ENCODE results near the gene PER1. TPM values are rescaled to one million over a fixed set of nuclear protein-coding genes. Genes with fewer than 3 reads are reported as not detected.
A peak's percentile ranks its signal among the peaks of the same experiment; 100 is the strongest.

PER1 gene
- total and polyA plus RNA-seq, 10 of the 15 experiments (the other 5 are each of a cell fraction or from before 2014, with no cell fraction given) = 0.02 to 25.1 (median 5.4) TPM

DNA sequence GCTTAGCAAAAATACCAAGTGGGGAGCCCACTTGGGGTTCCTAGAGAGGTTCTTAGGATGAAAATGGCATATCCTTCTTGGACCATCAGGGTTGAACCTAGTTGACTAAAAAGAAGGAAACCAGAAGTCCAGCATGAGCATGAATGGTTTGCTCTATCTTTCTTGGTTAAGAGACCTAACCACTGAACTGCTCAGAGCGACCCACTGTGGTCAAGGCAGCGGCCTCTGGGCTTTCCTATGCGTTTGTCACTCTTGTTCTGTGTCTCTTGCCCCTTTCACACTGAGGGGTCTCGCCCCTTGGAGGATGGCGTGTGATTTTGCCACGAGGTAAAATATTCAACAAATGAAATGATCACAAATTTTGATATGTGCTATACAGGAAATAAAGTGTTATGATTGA lies 38.3 kb upstream of the PER1 start:
- no peaks in the 10 kb centered on the region for H4K20me1 ChIP-seq (ENCODE audit: control insufficient read depth, insufficient read depth)
- peak overlapping the region; percentile 91 for H2AFZ ChIP-seq (ENCODE audit: control insufficient read depth, low read depth, low read length)
- in situ Hi-C loops (cut with MboI) (no loop called here), intact Hi-C loops (cut with micrococcal nuclease; ENCODE audit: unreplicated experiment) (no loop called here)
- no peaks in the 10 kb centered on the region for H3K27me3 ChIP-seq (replicated peaks in 1 of 2; ENCODE audit: control insufficient read depth in 2 of 2, insufficient read depth in 2 of 2, low read length in 1 of 2)
- CTCF ChIA-PET = interaction anchor here (0.7 to 6.2 kb wide), 7 partner anchors 8 to 105 kb away, joined by 3 to 53 read pairs (median 4); partner anchors contain the start of gene SLC25A35
- SMC1A ChIA-PET (ENCODE audit: uncharacterized antibody, unreplicated experiment) = interaction anchor here (0.6 to 1.4 kb wide), 8 partner anchors 11 to 105 kb away, joined by 3 to 9 read pairs (median 4); partner anchors contain the start of gene SLC25A35
- H3K36me3 ChIP-seq (ENCODE audit: control insufficient read depth in 2 of 2, insufficient read depth in 2 of 2, low read length in 1 of 2) = no peaks in the 10 kb centered on the region
- DNase-seq (ENCODE audit: low read depth, low spot score) (no peak), FAIRE-seq (no peak), ATAC-seq (no peak)
- peaks cover 20% of the 10 kb centered on the region for H3K4me1 ChIP-seq (ENCODE audit: control insufficient read depth, insufficient read depth, low read length)
- no TSS peak for BruUV-seq (replicated peaks)
- H3K4me2 ChIP-seq (ENCODE audit: control insufficient read depth, insufficient read depth) = peak overlapping the region; percentile 89
- H3K4me3 ChIP-seq = peak overlapping the region; percentile 75
- peak overlapping the region; percentile 81 for H3K27ac ChIP-seq (ENCODE audit: control insufficient read depth, insufficient read depth)
- POLR2A ChIA-PET = interaction anchor here (0.9 to 8.1 kb wide), 11 partner anchors 9 to 110 kb away, joined by 4 to 146 read pairs (median 13); partner anchors contain the start of genes AURKB, CTC1, PER1 and PFAS
- no peaks in the 10 kb centered on the region for H3K9me3 ChIP-seq (replicated peaks; ENCODE audit: control insufficient read depth, insufficient read depth, low read length)
- H3K79me2 ChIP-seq (ENCODE audit: control insufficient read depth, insufficient read depth, low read length) = peaks cover 18% of the 10 kb centered on the region
- RAD21 ChIA-PET (ENCODE audit: unreplicated experiment) = interaction anchor here (0.8 to 8.1 kb wide), 11 partner anchors 9 to 259 kb away, joined by 3 to 117 read pairs (median 4); partner anchors contain the start of genes AURKB, CNTROB, CTC1 and SLC25A35
- WGBS (ENCODE audit: insufficient coverage, insufficient replicate concordance, low lambda C conversion rate, missing lambda C conversion rate) = 13% methylated on average over 6 of the region's 6 CpGs
- peak overlapping the region; percentile 42; the same call in 1 of the 2 replicates for H3K9ac ChIP-seq (ENCODE audit: control insufficient read depth, insufficient read depth, low read length)
- TF ChIP-seq RB1 (IDR thresholded peaks at IDR 0.05; ENCODE audit: borderline replicate concordance) (no peak), RUNX3 (IDR thresholded peaks at IDR 0.05; ENCODE audit: low read length) (peak; percentile 60), E2F8 (IDR thresholded peaks at IDR 0.05; ENCODE audit: low read depth, partially characterized antibody) (no peak), EP300 (IDR thresholded peaks at IDR 0.05; ENCODE audit: borderline replicate concordance in 1 of 2, control insufficient read depth in 1 of 2, low read depth in 2 of 2, low read length in 2 of 2) (peak in 1 of 2 experiments; percentile 19; a peak in 1 of 4 replicates), TARDBP (IDR thresholded peaks at IDR 0.05; ENCODE audit: borderline replicate concordance) (no peak), ZNF207 (IDR thresholded peaks at IDR 0.05; ENCODE audit: borderline replicate concordance) (no peak), PAX8 (IDR thresholded peaks at IDR 0.05) (no peak), GABPA (IDR thresholded peaks at IDR 0.05; ENCODE audit: low read depth) (no peak), MXI1 (IDR thresholded peaks at IDR 0.05; ENCODE audit: low read depth, low read length) (0 out of 2 replicates have a peak, but pooled peaks have one; percentile 48), CBFB (IDR thresholded peaks at IDR 0.05; ENCODE audit: low read depth) (no peak), MYC (IDR thresholded peaks at IDR 0.05; ENCODE audit: insufficient read depth, insufficient read length, insufficient replicate concordance, low read length, severe bottlenecking) (no peak)
- TF ChIP-seq, protein P1, sequence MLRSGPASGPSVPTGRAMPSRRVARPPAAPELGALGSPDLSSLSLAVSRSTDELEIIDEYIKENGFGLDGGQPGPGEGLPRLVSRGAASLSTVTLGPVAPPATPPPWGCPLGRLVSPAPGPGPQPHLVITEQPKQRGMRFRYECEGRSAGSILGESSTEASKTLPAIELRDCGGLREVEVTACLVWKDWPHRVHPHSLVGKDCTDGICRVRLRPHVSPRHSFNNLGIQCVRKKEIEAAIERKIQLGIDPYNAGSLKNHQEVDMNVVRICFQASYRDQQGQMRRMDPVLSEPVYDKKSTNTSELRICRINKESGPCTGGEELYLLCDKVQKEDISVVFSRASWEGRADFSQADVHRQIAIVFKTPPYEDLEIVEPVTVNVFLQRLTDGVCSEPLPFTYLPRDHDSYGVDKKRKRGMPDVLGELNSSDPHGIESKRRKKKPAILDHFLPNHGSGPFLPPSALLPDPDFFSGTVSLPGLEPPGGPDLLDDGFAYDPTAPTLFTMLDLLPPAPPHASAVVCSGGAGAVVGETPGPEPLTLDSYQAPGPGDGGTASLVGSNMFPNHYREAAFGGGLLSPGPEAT (IDR thresholded peaks at IDR 0.05; ENCODE audit: low read depth) = peak; percentile 17; the same call in 1 of the 2 replicates
- TF ChIP-seq, protein P2, sequence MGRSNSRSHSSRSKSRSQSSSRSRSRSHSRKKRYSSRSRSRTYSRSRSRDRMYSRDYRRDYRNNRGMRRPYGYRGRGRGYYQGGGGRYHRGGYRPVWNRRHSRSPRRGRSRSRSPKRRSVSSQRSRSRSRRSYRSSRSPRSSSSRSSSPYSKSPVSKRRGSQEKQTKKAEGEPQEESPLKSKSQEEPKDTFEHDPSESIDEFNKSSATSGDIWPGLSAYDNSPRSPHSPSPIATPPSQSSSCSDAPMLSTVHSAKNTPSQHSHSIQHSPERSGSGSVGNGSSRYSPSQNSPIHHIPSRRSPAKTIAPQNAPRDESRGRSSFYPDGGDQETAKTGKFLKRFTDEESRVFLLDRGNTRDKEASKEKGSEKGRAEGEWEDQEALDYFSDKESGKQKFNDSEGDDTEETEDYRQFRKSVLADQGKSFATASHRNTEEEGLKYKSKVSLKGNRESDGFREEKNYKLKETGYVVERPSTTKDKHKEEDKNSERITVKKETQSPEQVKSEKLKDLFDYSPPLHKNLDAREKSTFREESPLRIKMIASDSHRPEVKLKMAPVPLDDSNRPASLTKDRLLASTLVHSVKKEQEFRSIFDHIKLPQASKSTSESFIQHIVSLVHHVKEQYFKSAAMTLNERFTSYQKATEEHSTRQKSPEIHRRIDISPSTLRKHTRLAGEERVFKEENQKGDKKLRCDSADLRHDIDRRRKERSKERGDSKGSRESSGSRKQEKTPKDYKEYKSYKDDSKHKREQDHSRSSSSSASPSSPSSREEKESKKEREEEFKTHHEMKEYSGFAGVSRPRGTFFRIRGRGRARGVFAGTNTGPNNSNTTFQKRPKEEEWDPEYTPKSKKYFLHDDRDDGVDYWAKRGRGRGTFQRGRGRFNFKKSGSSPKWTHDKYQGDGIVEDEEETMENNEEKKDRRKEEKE (IDR thresholded peaks at IDR 0.05) = no peak
